ENCODE results near the gene TUBD1. TPM values are rescaled to one million over a fixed set of nuclear protein-coding genes. Genes with fewer than 3 reads are reported as not detected.
"Not testable (repeated sequence)": the region's sequence is repeated elsewhere in the genome, so short reads cannot be mapped to it uniquely, and the experiment has no call there.

The TUBD1 gene
- total RNA-seq, 1 donor from 2014 or later = 11.0 TPM

DNA sequence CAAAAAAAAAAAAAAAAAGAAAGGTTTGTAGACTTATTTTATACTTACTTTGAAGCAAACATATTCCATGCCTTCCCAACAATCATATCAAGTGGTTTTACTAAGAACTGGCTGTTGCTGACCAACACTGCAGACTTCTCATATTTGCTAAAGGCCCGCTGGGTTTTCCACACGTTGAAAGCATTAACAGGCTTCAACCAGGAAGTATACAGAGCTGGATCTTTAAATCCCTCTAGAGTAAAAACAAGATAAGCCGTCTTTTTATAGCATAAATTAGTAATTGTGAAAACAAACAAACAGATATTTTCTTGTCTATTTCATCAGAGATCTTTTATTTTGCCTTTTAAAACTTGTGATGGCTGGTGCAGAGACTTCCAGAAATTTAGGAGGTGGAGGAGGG is 29.1 kb downstream of the TUBD1 start:
- no peak for DNase-seq
- intact Hi-C loops (cut with micrococcal nuclease) = no loop called here
- no peaks in the 10 kb centered on the region for H3K9me3 Mint-ChIP-seq
- H3K4me3 Mint-ChIP-seq = no peak overlapping the region
- peaks cover 4% of the 10 kb centered on the region for H3K4me1 Mint-ChIP-seq
- peaks cover 35% of the 10 kb centered on the region for H3K36me3 Mint-ChIP-seq (ENCODE audit: low read depth)
- no peak overlapping the region for H3K27ac Mint-ChIP-seq
- no peaks in the 10 kb centered on the region for H3K27me3 Mint-ChIP-seq

DNA sequence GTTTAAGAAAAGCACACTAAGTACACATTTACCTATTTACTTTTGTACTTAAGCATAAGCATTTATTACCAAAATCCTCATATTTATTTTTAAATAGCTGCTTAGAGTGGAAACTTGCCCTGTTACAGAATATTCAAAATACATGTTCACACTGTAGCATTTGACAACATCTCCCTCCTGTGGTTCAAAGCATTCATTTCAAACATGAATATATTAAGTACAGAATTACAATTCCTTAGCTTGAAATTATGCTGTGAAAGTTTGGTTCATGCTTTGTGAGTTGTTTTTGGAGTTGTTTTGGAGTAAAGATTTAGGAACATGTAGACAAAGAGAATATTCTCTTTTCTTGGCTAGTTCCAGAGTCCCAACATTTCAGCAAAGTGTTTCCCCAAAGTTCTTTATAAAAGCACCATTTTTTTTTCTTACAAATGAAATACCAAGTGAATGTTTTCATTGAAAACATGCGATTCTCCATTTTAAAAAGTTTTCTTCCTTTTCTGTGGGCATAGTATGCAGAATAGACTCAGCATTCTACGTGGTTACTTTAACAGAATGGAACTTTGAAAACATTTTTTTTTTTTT is 33.2 kb downstream of the TUBD1 start:
- Mint-ChIP-seq H3K27ac (peak overlapping the region; percentile 48), H3K36me3 (ENCODE audit: low read depth) (peaks cover 27% of the 10 kb centered on the region), H3K9me3 (no peaks in the 10 kb centered on the region), H3K4me3 (no peak overlapping the region), H3K4me1 (peaks cover 18% of the 10 kb centered on the region), H3K27me3 (no peaks in the 10 kb centered on the region)
- DNase-seq = peak; percentile 68
- intact Hi-C loops (cut with micrococcal nuclease) = loop anchor here (1.0 kb wide), 2 partner anchors 106 to 112 kb away; no protein-coding TSS in a partner anchor

DNA sequence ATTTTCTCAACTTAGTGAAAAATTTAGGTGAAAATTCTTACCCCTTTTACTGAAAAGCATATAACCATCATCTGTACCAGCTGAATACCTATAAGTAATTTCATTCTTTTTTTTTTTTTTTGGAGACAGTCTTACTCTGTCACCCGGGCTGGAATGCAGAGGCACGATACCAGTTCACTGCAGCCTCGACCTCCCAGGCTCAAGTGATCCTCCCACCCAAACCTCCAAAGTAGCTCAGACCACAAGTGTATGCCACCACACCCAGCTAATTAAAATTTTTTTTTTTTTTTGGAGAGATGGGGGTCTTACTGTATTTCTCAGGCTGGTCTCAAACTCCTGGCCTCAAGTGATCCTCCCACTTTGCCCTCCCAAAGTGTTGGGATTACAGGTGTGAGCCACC is 33.8 kb downstream of the TUBD1 start:
- H3K27ac Mint-ChIP-seq = peak overlapping the region; percentile 48
- intact Hi-C loops (cut with micrococcal nuclease) = loop anchor here (1.0 kb wide), 2 partner anchors 106 to 112 kb away; no protein-coding TSS in a partner anchor
- peaks cover 18% of the 10 kb centered on the region for H3K4me1 Mint-ChIP-seq
- H3K4me3 Mint-ChIP-seq = no peak overlapping the region
- H3K9me3 Mint-ChIP-seq = no peaks in the 10 kb centered on the region
- no peaks in the 10 kb centered on the region for H3K27me3 Mint-ChIP-seq
- no peak for DNase-seq
- peaks cover 23% of the 10 kb centered on the region for H3K36me3 Mint-ChIP-seq (ENCODE audit: low read depth)

DNA sequence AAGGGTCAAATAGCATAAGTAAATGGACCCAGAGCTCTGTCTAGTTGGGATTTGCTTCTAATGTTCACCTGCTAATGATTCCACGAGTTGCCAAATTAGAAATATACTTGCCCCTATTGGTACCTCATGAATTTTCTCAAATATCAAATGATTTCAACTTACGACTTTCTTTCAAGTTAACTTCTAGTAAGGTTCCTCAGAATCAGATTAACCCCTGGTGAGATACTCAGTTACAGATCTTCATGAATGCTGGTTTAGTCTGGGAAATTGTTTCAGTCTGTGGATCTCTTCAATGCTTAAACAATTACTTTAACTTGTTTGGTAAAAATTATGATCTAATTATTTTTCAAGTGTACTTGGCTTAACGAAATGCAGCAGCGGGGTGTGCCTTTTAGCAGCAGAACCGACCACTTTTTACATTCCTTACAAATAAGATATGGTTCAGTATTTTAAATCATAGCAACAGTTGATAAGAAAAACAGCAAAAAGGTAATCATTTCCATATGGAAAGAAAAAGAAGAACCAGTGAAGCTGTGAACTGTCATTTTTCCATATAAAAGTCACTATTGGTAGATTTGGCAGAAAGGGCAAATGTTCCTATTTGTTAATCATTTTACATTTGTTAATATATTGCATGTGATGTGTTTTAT is 34.5 kb downstream of the TUBD1 start:
- Mint-ChIP-seq H3K4me1 (peaks cover 22% of the 10 kb centered on the region), H3K4me3 (no peak overlapping the region), H3K27me3 (no peaks in the 10 kb centered on the region), H3K9me3 (no peaks in the 10 kb centered on the region), H3K27ac (no peak overlapping the region), H3K36me3 (ENCODE audit: low read depth) (peaks cover 20% of the 10 kb centered on the region)
- intact Hi-C loops (cut with micrococcal nuclease) = no loop called here
- DNase-seq = no peak

DNA sequence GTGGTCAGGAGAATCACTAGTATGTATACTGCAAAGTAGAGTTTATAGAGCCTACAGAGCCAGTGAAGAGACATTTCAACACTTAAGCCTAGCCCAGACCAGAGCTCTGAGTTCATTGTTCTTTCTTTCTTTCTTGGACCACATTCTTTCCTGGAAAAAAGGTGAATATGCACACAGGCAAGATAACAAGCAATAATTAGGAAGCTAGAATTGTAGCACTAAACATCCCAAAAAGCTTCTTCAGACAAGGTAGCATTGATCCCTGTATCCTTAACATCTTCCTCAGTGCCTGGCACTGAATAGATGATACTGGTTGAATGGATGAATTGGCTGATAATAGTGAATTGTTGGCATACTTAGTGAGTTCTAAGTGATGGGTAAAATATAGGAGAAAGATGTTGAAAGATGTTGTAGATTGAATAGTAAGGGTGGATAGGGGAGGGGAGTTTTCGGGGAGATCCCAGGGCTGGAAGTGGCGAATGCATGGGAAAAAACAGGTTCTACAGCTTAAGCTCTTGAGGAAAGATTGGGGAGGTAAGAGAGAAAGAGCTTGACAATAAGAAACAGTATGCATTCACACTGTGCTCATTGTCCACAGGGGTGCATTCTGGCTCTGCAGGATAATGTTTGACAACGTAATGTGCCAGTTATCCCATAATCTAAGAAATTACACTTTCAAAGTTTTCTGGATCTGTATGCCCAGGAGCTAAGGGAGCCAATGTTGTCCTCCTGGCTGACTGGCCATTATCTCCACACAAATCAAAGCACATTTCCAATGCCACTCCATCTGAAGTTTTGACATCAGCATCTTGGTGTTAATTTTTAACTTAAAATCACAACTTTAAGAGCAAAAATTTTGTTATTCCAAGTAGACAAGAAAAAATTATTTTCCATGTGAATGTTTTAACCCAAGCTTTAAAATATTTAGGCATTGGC is 35.6 kb downstream of the TUBD1 start:
- no peaks in the 10 kb centered on the region for H3K9me3 Mint-ChIP-seq
- DNase-seq = no peak
- H3K36me3 Mint-ChIP-seq (ENCODE audit: low read depth) = peaks cover 14% of the 10 kb centered on the region
- no peaks in the 10 kb centered on the region for H3K27me3 Mint-ChIP-seq
- no peak overlapping the region for H3K4me3 Mint-ChIP-seq
- intact Hi-C loops (cut with micrococcal nuclease) = no loop called here
- H3K27ac Mint-ChIP-seq = no peak overlapping the region
- peaks cover 30% of the 10 kb centered on the region for H3K4me1 Mint-ChIP-seq

DNA sequence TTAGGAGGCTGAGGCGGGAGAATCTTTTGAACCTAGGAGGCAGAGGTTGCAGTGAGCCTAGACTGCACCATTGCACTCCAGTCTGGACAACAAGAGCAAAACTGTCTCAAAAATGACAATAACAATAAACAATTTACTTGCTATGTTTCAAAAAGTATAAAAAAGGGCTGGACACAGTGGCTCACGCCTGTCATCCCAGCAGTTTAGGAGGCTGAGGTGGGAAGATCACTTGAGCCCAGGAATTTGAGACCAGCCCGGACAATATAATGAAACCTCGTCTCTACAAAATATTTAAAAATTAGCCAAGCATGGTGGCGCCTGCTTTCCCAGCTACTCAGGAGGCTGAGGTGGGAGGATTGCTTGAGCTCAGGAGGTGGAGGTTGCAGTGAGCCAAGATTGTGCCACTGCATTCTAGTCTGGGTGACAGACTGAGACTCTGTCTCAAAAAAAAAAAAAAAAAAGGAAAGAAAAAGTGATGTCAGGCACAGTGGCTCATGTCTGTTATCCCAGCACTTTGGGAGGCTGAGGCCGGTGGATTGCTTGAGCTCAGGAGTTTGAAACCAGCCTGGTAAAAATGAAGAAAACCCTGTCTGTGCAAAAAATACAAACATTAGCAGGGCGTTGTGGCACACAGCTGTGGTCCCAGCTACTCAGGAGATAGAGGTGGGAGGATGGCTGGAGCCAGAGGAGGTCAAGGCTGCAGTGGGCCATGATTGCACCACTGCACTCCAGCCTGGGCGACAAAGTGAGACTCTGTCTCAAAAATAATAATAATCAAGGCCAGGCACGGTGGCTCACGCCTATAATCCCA is 38.6 kb downstream of the TUBD1 start:
- H3K36me3 Mint-ChIP-seq (ENCODE audit: low read depth); H3K27me3 Mint-ChIP-seq; DNase-seq; H3K9me3 Mint-ChIP-seq; intact Hi-C loops (cut with micrococcal nuclease); H3K4me3 Mint-ChIP-seq: not testable (repeated sequence)
- Mint-ChIP-seq H3K27ac (peak overlapping the region; percentile 56), H3K4me1 (peaks cover 38% of the 10 kb centered on the region)

DNA sequence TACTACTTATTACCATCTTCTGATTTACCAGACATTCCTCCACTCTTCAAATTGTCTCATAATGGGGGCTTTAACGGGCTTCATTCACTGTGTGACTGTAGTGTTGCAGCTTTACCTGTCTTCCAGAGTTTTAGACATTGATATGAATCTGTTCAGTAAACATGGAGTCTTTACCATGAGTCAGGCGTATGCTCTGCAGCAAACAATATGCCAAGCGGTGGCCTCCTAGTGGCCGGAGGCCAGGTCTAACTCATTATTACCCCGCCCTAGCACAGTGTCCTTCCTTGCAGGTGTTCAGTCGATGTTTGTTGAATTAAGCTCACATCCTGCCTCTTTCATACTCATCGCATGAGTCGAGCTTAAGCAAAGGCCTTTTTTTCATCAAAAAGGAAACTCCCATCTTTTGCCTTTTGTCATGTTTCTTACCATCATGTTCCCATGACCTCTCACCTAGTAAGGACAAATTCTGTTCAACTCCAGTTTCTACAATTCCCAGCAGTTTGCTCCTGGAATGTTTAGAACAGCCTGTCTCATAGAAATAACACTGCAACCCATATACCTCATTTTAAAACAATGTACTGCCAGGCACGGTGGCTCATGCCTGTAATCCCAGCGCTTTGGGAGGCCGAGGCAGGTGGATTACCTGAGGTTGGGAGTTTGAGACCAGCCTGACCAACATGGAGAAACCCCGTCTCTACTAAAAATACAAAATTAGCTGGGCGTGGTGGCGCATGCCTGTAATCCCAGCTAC is 39.4 kb downstream of the TUBD1 start:
- Mint-ChIP-seq H3K4me1 (peaks cover 42% of the 10 kb centered on the region), H3K36me3 (ENCODE audit: low read depth) (no peaks in the 10 kb centered on the region), H3K4me3 (peak overlapping the region; percentile 32), H3K27ac (peak overlapping the region; percentile 85), H3K9me3 (no peaks in the 10 kb centered on the region), H3K27me3 (no peaks in the 10 kb centered on the region)
- DNase-seq = peak; percentile 87
- intact Hi-C loops (cut with micrococcal nuclease) = no loop called here

DNA sequence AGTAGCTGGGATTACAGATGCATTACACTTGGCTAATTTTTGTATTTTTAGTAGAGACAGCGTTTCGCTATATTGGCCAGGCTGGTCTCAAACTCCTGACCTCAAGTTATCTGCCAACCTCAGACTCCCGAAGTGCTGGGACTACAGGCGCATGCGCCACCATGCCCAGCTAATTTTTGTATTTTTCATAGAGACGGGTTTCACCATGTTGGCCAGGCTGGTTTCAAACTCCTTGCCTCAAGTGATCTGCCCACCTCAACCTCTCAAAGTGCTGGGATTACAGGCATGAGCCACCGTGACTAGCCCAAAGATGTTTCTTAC is 39.9 kb downstream of the TUBD1 start:
- intact Hi-C loops (cut with micrococcal nuclease); H3K4me3 Mint-ChIP-seq: not testable (repeated sequence)
- peak overlapping the region; percentile 85 for H3K27ac Mint-ChIP-seq

DNA sequence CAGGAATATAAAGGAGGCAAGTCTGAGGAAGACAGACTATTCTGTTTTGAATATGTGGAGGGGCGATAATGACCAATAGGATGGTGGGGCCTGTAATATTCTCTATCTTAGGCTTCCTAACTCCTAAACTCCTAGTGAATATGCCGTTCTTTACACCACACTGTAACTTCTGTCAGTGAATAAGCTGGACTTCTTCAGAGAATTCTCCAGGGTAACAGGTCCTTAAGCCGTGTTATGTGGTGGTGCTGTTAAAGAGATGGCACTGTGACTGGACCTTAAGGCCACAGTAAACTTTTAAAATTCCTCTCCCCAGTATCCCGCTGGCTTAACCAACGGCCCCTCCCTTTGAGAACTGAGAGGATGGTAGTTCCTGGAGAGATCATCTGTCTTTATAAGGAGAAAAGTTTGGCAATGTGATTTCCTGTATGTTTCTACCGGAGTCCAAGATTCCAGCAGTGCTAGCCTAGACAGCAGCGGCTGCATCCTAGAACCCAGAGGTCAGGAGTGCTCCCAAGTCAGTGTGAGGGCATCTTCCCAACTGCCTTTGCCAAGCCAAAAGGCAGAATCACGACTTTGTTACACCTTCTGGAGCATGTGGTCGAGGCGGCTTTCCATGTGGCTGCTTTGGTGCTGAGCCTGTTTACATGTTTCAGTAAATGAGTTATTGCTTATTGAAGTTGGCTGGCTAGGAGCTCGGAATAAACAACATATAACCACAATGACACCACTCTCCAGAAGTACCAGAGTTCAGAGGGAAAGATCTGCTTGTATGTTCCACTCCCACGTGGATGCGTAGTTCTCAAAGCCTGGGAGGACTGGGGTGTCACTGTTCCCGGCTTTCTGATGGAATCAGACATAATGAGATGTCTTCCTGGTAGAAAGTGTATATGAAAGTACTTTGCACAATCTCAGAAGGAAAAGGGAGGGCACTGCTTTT is 41.0 kb downstream of the TUBD1 start:
- peak overlapping the region; percentile 49 for H3K27ac Mint-ChIP-seq
- H3K36me3 Mint-ChIP-seq (ENCODE audit: low read depth) = no peaks in the 10 kb centered on the region
- intact Hi-C loops (cut with micrococcal nuclease) = no loop called here
- no peak for DNase-seq
- H3K4me3 Mint-ChIP-seq = no peak overlapping the region
- no peaks in the 10 kb centered on the region for H3K9me3 Mint-ChIP-seq
- no peaks in the 10 kb centered on the region for H3K27me3 Mint-ChIP-seq
- H3K4me1 Mint-ChIP-seq = peaks cover 42% of the 10 kb centered on the region

More for the DNA sequence above, 39.9 kb downstream of the TUBD1 start:
- not testable (repeated sequence) for H3K36me3 Mint-ChIP-seq (ENCODE audit: low read depth); H3K9me3 Mint-ChIP-seq; H3K27me3 Mint-ChIP-seq; DNase-seq
- H3K4me1 Mint-ChIP-seq = peaks cover 42% of the 10 kb centered on the region

DNA sequence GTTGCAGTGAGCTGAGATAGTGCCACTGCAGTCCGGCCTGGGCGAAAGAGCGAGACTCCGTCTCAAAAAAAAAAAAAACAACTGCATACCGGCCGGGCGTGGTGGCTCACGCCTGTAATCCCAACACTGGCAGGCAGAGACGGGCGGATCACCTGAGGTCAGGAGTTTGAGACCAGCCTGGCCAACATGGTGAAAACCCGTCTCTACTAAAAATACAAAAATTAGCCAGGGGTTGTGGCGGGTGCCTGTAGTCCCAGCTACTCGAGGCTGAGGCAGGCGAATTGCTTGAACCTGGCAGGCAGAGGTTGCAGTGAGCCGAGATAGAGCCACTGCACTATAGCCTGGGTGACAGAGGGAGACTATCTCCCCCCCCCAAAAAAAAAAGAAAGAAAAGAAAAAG is 42.4 kb downstream of the TUBD1 start:
- H3K27me3 Mint-ChIP-seq; intact Hi-C loops (cut with micrococcal nuclease); H3K9me3 Mint-ChIP-seq; H3K36me3 Mint-ChIP-seq (ENCODE audit: low read depth); DNase-seq; H3K4me3 Mint-ChIP-seq; H3K27ac Mint-ChIP-seq: not testable (repeated sequence)
- H3K4me1 Mint-ChIP-seq = peaks cover 51% of the 10 kb centered on the region

DNA sequence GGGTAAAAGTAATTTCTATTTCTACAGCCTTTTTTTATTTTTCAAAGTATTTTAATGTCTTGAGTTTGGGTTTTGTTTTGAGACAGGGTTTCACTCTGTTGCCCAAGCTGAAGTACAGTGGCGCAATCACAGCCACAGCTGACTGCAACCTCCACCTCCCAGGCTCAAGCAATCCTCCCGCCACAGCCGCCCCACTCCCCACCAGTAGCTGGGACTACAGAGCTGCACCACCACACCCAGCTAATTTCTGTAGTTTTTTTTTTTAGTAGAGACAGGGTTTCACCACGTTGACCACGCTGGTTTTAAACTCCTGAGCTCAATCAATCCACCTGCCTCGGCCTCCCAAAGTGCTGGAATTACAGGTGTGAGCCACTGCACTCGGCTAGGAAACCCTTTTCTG is 44.0 kb downstream of the TUBD1 start:
- Mint-ChIP-seq H3K36me3 (ENCODE audit: low read depth) (peaks cover under 1% of the 10 kb centered on the region), H3K4me1 (peaks cover 58% of the 10 kb centered on the region), H3K4me3 (peak overlapping the region; percentile 62), H3K27ac (peak overlapping the region; percentile 80), H3K9me3 (no peaks in the 10 kb centered on the region), H3K27me3 (no peaks in the 10 kb centered on the region)
- DNase-seq = peak; percentile 84
- intact Hi-C loops (cut with micrococcal nuclease) = loop anchor here (5.0 to 10.0 kb wide), 2 partner anchors 46 to 231 kb away; partner anchors contain the start of genes CLTC, RPS6KB1 and TUBD1

DNA sequence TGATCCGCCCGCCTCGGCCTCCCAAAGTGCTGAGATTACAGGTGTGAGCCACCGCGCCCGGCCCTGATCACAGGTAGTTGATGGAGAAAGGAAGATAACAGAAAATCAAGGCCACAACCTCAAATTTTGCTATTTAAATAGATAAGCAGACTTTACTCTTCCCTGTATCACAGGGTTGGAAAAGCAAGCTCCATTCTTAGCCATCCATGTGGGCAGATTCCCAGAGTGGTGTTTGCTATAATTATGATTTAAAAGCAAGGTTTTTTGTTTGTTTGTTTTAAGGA is 44.4 kb downstream of the TUBD1 start:
- Mint-ChIP-seq H3K4me1 (peaks cover 58% of the 10 kb centered on the region), H3K27me3 (no peaks in the 10 kb centered on the region), H3K4me3 (peak overlapping the region; percentile 62), H3K9me3 (no peaks in the 10 kb centered on the region), H3K36me3 (ENCODE audit: low read depth) (peaks cover 2% of the 10 kb centered on the region), H3K27ac (peak overlapping the region; percentile 80)
- DNase-seq = no peak
- intact Hi-C loops (cut with micrococcal nuclease) = loop anchor here (5.0 to 10.0 kb wide), 2 partner anchors 46 to 231 kb away; partner anchors contain the start of genes CLTC, RPS6KB1 and TUBD1

All from activated CD4-positive, alpha-beta T cell treated with anti-CD3 and anti-CD28 coated beads, Interleukin-2, amount 10 ng/mL, durations not matched to agents 24 days and 14 days (primary cell).